K562 (cell line): Measurements from ENCODE around the gene ACACB. TPM values are rescaled to one million over a fixed set of nuclear protein-coding genes. Genes with fewer than 3 reads are reported as not detected.

Source experiments
- ATAC-seq: fragments of 200-7000 bp; cut with Tn5 transposase; 3 replicates; pipeline ENCODE4 v1.9.1; 2020; ENCODE audit warnings: moderate library complexity
- BruUV-seq: library from RNA; stranded (reverse); fragments of 400-500 nt; replicated peaks from 2 replicates; lab custom pipeline; 2021; lab: Mats Ljungman, UMichigan
- CTCF ChIA-PET: fragments of 300-600 bp; formaldehyde crosslinking; extraction: SDS; loops from one replicate; lab custom pipeline; 2021; ENCODE audit warnings: low intra/inter-chr PET ratio; lab: Yijun Ruan, JAX
- POLR2A ChIA-PET: fragments of 300-600, 350-650 bp; sonication (Branson Sonifier 250); formaldehyde crosslinking; extraction: SDS; loops from one replicate; lab custom pipeline; 2021; ENCODE audit warnings: antibody characterized with exemption, inconsistent platforms; lab: Yijun Ruan, JAX
- DNase-seq, 4 experiments: peaks; one replicate each; pipeline versions ENCODE4 v3.0.0 to v3.0.0-alpha.2; 2011 to 2018; ENCODE audit warnings: low spot score in 3 of 4, mixed read lengths in 3 of 4; ENCODE audit errors: extremely low read depth in 1 of 4
- FAIRE-seq: peaks from 2 replicates; lab custom pipeline; 2011; peaks lifted over from hg19 to GRCh38; lab: Jason Lieb, UNC
- H2AFZ ChIP-seq: 2 replicates; pipeline ENCODE4 v1.6.0; 2011; ENCODE audit warnings: low read depth, low read length, control low read depth, inconsistent platforms
- H3K27ac ChIP-seq: fragments of 200-600 bp; 3 replicates; pipeline ENCODE4 v1.8.0; 2011; ENCODE audit warnings: low read depth, mild to moderate bottlenecking, control low read depth, inconsistent platforms, low read length, moderate library complexity, mixed read lengths; ENCODE audit errors: extremely low read depth
- H3K27me3 ChIP-seq, 2 experiments: fragments of 300-600 bp in 1 of 2; 2 replicates in 1 of 2; 3 replicates in 1 of 2; pipeline versions ENCODE4 v1.6.0 to v1.8.0; 2011; ENCODE audit warnings: inconsistent platforms in 2 of 2, low read length in 2 of 2, mild to moderate bottlenecking in 1 of 2, mixed read lengths in 1 of 2, moderate library complexity in 1 of 2; ENCODE audit not compliant: control insufficient read depth in 2 of 2, insufficient read depth in 2 of 2
- H3K36me3 ChIP-seq: fragments of 300-600 bp; 3 replicates; pipeline ENCODE4 v1.8.0; 2011; ENCODE audit warnings: mild to moderate bottlenecking, low read length, inconsistent platforms; ENCODE audit not compliant: control insufficient read depth, insufficient read depth
- H3K4me1 ChIP-seq, 2 experiments: fragments of 200-600 bp in 1 of 2; replicated peaks in 1 of 2; 2 replicates in 1 of 2; 3 replicates in 1 of 2; pipeline versions ENCODE4 v1.5.1 to v1.8.0; 2011; ENCODE audit warnings: inconsistent platforms in 2 of 2, low read length in 2 of 2, mild to moderate bottlenecking in 1 of 2, mixed read lengths in 1 of 2, moderate library complexity in 1 of 2; ENCODE audit not compliant: control insufficient read depth in 2 of 2, insufficient read depth in 2 of 2
- H3K4me2 ChIP-seq: 2 replicates; pipeline ENCODE4 v1.6.1; 2011; ENCODE audit warnings: low read length, control low read depth, inconsistent platforms, mixed read lengths; ENCODE audit not compliant: insufficient read depth
- H3K4me3 ChIP-seq: fragments of 200-600 bp; sonication (generic), shearing (Covaris generic); 2 replicates; pipeline ENCODE4 v1.5.1; 2016; ENCODE audit warnings: control low read depth, inconsistent platforms
- H3K79me2 ChIP-seq: fragments of 200-600 bp; 3 replicates; pipeline ENCODE4 v1.8.0; 2011; ENCODE audit warnings: low read length, inconsistent platforms; ENCODE audit not compliant: control insufficient read depth, insufficient read depth
- H3K9ac ChIP-seq, 2 experiments: 2 replicates each; pipeline versions ENCODE4 v1.6.0 to v1.6.1; 2011; ENCODE audit warnings: low read depth in 2 of 2, low read length in 2 of 2, control low read depth in 1 of 2, inconsistent platforms in 1 of 2, mild to moderate bottlenecking in 1 of 2, mixed read lengths in 1 of 2; ENCODE audit not compliant: insufficient read depth in 1 of 2
- H3K9me1 ChIP-seq: one replicate; pipeline ENCODE4 v1.6.0; 2011; ENCODE audit warnings: inconsistent platforms, mild to moderate bottlenecking, low read length, moderate library complexity; ENCODE audit not compliant: control insufficient read depth, insufficient read depth
- H3K9me3 ChIP-seq: replicated peaks from 2 replicates; pipeline ENCODE4 v1.5.1; 2011; ENCODE audit warnings: low read depth, low read length, inconsistent platforms; ENCODE audit not compliant: control insufficient read depth, insufficient read depth
- H4K20me1 ChIP-seq: replicated peaks from 2 replicates; pipeline ENCODE4 v1.6.1; 2011; ENCODE audit warnings: low read length, inconsistent platforms, mixed read lengths; ENCODE audit not compliant: control insufficient read depth, insufficient read depth
- ARID4B ChIP-seq: sonication (generic); formaldehyde crosslinking; IDR thresholded peaks from 2 replicates; pipeline ENCODE4 v1.8.0; 2022; ENCODE audit warnings: mild to moderate bottlenecking, missing genetic modification reagents
- DDX20 ChIP-seq: fragments of 450-650 bp; IDR thresholded peaks from 2 replicates; pipeline ENCODE4 v1.6.1; 2016; ENCODE audit warnings: missing genetic modification characterization, low read depth, mild to moderate bottlenecking, missing compliant biosample characterization, moderate library complexity
- E2F4 ChIP-seq: sonication (generic); formaldehyde crosslinking; IDR thresholded peaks from 2 replicates; pipeline ENCODE4 v1.8.0; 2022; ENCODE audit warnings: mild to moderate bottlenecking, low read depth, missing genetic modification reagents
- EWSR1 ChIP-seq: fragments of 450-650 bp; IDR thresholded peaks from 2 replicates; pipeline ENCODE4 v1.6.1; 2018; ENCODE audit warnings: borderline replicate concordance, mild to moderate bottlenecking, low read depth, moderate library complexity; ENCODE audit not compliant: partially characterized antibody
- HLTF ChIP-seq: fragments of 450-650 bp; IDR thresholded peaks from 2 replicates; pipeline ENCODE4 v1.6.1; 2016
- MBD2 ChIP-seq: sonication (generic); IDR thresholded peaks from 2 replicates; pipeline ENCODE4 v1.6.1; 2016; ENCODE audit warnings: low read depth, borderline replicate concordance
- OTX1 ChIP-seq: fragments of 450-650 bp; formaldehyde crosslinking; IDR thresholded peaks from 2 replicates; pipeline ENCODE4 v1.4.0; 2022; ENCODE audit warnings: mild to moderate bottlenecking
- RAD21 ChIP-seq, 2 experiments: fragments of 250-450 bp in 1 of 2; fragments of 450-650 bp in 1 of 2; sonication (Bioruptor Pico) in 1 of 2; formaldehyde crosslinking in 1 of 2; IDR thresholded peaks in 1 of 2; conservative IDR thresholded peaks in 1 of 2; 2 replicates each; pipeline versions ENCODE4 v1.4.0 to v1.8.0; 2020 to 2022; ENCODE audit warnings: mild to moderate bottlenecking in 2 of 2, moderate library complexity in 1 of 2
- WGBS: fragments of 100-300 bp; shearing (Covaris generic); methylation state at CpG from one replicate; pipeline ENCODE4 v1.1.6; 2016; ENCODE audit warnings: low coverage, mixed read lengths; ENCODE audit not compliant: insufficient coverage; ENCODE audit errors: missing lambda C conversion rate; 5-methylcytosine and 5-hydroxymethylcytosine counted together
- in situ Hi-C: fragments of 300-500 bp; cut with MboI; formaldehyde crosslinking; loops from 4 replicates; pipeline ENCODE4 v1.15.0; 2018; ENCODE audit warnings: inconsistent platforms, mixed read lengths
- intact Hi-C: fragments of 100-400 bp; cut with micrococcal nuclease; formaldehyde crosslinking; loops from 2 replicates; pipeline ENCODE4 v1.14.2; 2022
- polyA plus RNA-seq, 8 experiments: library from polyadenylated mRNA; depleted of rRNA in 4 of 8; stranded (reverse) in 5 of 8; unstranded in 3 of 8; fragments of >200 nt; fragmentation: Nextera tagmentation in 2 of 8; fragmentation: Illumina TruSeq in 1 of 8; extraction: Ambion mirVana in 2 of 8; extraction: Trizol in 1 of 8; gene quantifications; 2 replicates each; pipeline versions ENCODE4 v1.2.1 to v1.2.3, GENCODE V29; 2011 to 2014; ENCODE audit warnings: inconsistent platforms in 1 of 8, missing spikeins in 1 of 8
- total RNA-seq, 7 experiments: library from RNA; depleted of rRNA in 6 of 7; stranded (reverse); fragments of >200 nt in 6 of 7; fragmentation: Illumina TruSeq in 2 of 7; extraction: Trizol in 2 of 7; gene quantifications; 2 replicates each; pipeline versions ENCODE4 v1.2.1 to v1.2.3, GENCODE V29; 2011 to 2021; ENCODE audit warnings: low replicate concordance in 1 of 7

The ACACB gene
- total and polyA plus RNA-seq, 9 of the 15 experiments (the other 6 are each of a cell fraction or from before 2014, with no cell fraction given) = 0.10 to 2.5 (median 0.83) TPM

GRCh38 chr12:109089683-109090082, 26.7 kb upstream of the ACACB start:
- FAIRE-seq = no peak
- CTCF ChIA-PET = no interaction called here
- Histone ChIP-seq H3K4me2 (no peak overlapping the region), H3K9me1 (peaks cover 3% of the 10 kb centered on the region), H3K4me1 (peaks cover 6 to 24% of the 10 kb centered on the region in 2 experiments; a peak in 4 of 5 replicates), H3K9me3 (no peaks in the 10 kb centered on the region; the same call in 1 of the 2 replicates), H3K9ac (0 out of 4 replicates have a peak overlapping the region, but pooled peaks of 1 of the 2 experiments have one; percentile 5), H4K20me1 (no peaks in the 10 kb centered on the region), H2AFZ (no peak overlapping the region), H3K36me3 (peaks cover 58% of the 10 kb centered on the region), H3K27me3 (no peaks in the 10 kb centered on the region), H3K79me2 (peaks cover 29% of the 10 kb centered on the region), H3K4me3 (no peak overlapping the region), H3K27ac (no peak overlapping the region)
- POLR2A ChIA-PET = interaction anchor here (0.7 kb wide), 1 partner anchor 20 kb away, joined by 4 read pairs; no protein-coding TSS in a partner anchor
- WGBS = 92% methylated on average over 7 of the region's 7 CpGs
- DNase-seq = no peak
- ATAC-seq = no peak
- in situ Hi-C loops (loop anchor here (5.0 to 10.0 kb wide), 2 partner anchors 425 to 527 kb away; partner anchors contain the start of genes ISCU and SART3), intact Hi-C loops (loop anchor here (10.0 kb wide), 3 partner anchors 75 to 425 kb away; no protein-coding TSS in a partner anchor)
- TF ChIP-seq E2F4 (CRISPR knock-in tag) (no peak), ARID4B (CRISPR knock-in tag) (no peak), OTX1 (no peak), EWSR1 (no peak), MBD2 (no peak), RAD21 (CRISPR knock-in tag; conservative IDR thresholded peaks at IDR 0.05 in 1 of 2, IDR thresholded peaks at IDR 0.05 in 1 of 2) (no peak), DDX20 (no peak), HLTF (no peak)
- BruUV-seq = no TSS peak
